HepG2 (cell line): ENCODE measurements around the gene NT5C. TPM values are rescaled to one million over a fixed set of nuclear protein-coding genes. Genes with fewer than 3 reads are reported as not detected.

Source experiments
- FOSL2 ChIP-seq: sonication (generic); formaldehyde crosslinking; IDR thresholded peaks from 2 replicates; pipeline ENCODE4 v1.4.0; 2020; ENCODE audit warnings: missing genetic modification reagents
- GABPA ChIP-seq, 2 experiments: IDR thresholded peaks; 2 replicates each; pipeline ENCODE4 v1.6.1; 2011 to 2016; ENCODE audit warnings: low read depth in 2 of 2, low read length in 1 of 2, missing biosample characterization in 1 of 2, missing genetic modification characterization in 1 of 2
- GATA4 ChIP-seq: sonication (generic); IDR thresholded peaks from 2 replicates; pipeline ENCODE4 v1.6.1; 2016; ENCODE audit warnings: antibody characterized with exemption, low read depth, borderline replicate concordance
- HNRNPUL1 ChIP-seq: fragments of 200-400 bp; formaldehyde crosslinking; IDR thresholded peaks from 2 replicates; pipeline ENCODE4 v1.6.1; 2017; ENCODE audit warnings: low read depth, mild to moderate bottlenecking, low read length, moderate library complexity
- LCORL ChIP-seq, 2 experiments: fragments of 450-650 bp in 1 of 2; sonication (generic) in 1 of 2; formaldehyde crosslinking in 1 of 2; IDR thresholded peaks; 2 replicates each; pipeline versions ENCODE4 v1.5.0 to v1.6.1; 2017 to 2020; ENCODE audit warnings: antibody characterized with exemption in 1 of 2, missing genetic modification reagents in 1 of 2
- NKX3-1 ChIP-seq: sonication (generic); formaldehyde crosslinking; IDR thresholded peaks from 2 replicates; pipeline ENCODE4 v1.5.0; 2020; ENCODE audit warnings: missing genetic modification reagents
- POGZ ChIP-seq: sonication (generic); formaldehyde crosslinking; IDR thresholded peaks from 2 replicates; pipeline ENCODE4 v1.4.0; 2020; ENCODE audit warnings: mild to moderate bottlenecking, missing genetic modification reagents
- SMC3 ChIP-seq: IDR thresholded peaks from 2 replicates; pipeline ENCODE4 v1.6.1; 2011; ENCODE audit warnings: low read length, improper control_type of control experiment
- ZBTB8A ChIP-seq: sonication (generic); formaldehyde crosslinking; IDR thresholded peaks from 2 replicates; pipeline ENCODE4 v1.4.0; 2020; ENCODE audit warnings: mild to moderate bottlenecking, low read depth, missing genetic modification reagents, borderline replicate concordance
- ZNF232 ChIP-seq: sonication (generic); formaldehyde crosslinking; IDR thresholded peaks from 2 replicates; pipeline ENCODE4 v1.4.0; 2020; ENCODE audit warnings: missing genetic modification reagents, borderline replicate concordance
- ZNF317 ChIP-seq: sonication (generic); formaldehyde crosslinking; IDR thresholded peaks from 2 replicates; pipeline ENCODE4 v1.5.0; 2020; ENCODE audit warnings: mild to moderate bottlenecking, missing genetic modification reagents
- ZNF331 ChIP-seq: sonication (generic); formaldehyde crosslinking; IDR thresholded peaks from 2 replicates; pipeline ENCODE4 v1.4.0; 2020; ENCODE audit warnings: missing genetic modification reagents
- ZNF451 ChIP-seq: sonication (generic); formaldehyde crosslinking; IDR thresholded peaks from 2 replicates; pipeline ENCODE4 v1.5.0; 2020; ENCODE audit warnings: mild to moderate bottlenecking, missing genetic modification reagents
- ZNF569 ChIP-seq: sonication (generic); formaldehyde crosslinking; IDR thresholded peaks from 2 replicates; pipeline ENCODE4 v1.5.0; 2020; ENCODE audit warnings: mild to moderate bottlenecking, missing genetic modification reagents, moderate library complexity, borderline replicate concordance
- ZNF768 ChIP-seq: sonication (generic); formaldehyde crosslinking; IDR thresholded peaks from 2 replicates; pipeline ENCODE4 v1.4.0; 2020; ENCODE audit warnings: missing genetic modification reagents
- ZNF772 ChIP-seq: sonication (generic); formaldehyde crosslinking; IDR thresholded peaks from 2 replicates; pipeline ENCODE4 v1.5.0; 2020; ENCODE audit warnings: mild to moderate bottlenecking, missing genetic modification reagents
- ZNF780A ChIP-seq: sonication (generic); formaldehyde crosslinking; IDR thresholded peaks from 2 replicates; pipeline ENCODE4 v1.8.0; 2022; ENCODE audit warnings: mild to moderate bottlenecking, missing genetic modification reagents, moderate library complexity
- polyA plus RNA-seq, 8 experiments: library from polyadenylated mRNA; depleted of rRNA in 3 of 8; stranded (reverse) in 7 of 8; unstranded in 1 of 8; fragments of >200 nt; fragmentation: Illumina TruSeq in 4 of 8; extraction: Trizol in 4 of 8; gene quantifications; 2 replicates each; pipeline versions ENCODE4 v1.2.1 to v1.2.3, GENCODE V29; 2011 to 2016; ENCODE audit warnings: low read depth in 4 of 8, missing spikeins in 1 of 8, mixed read lengths in 1 of 8; ENCODE audit not compliant: insufficient read depth in 1 of 8
- total RNA-seq, 5 experiments: library from RNA; depleted of rRNA; stranded (reverse); fragments of >200 nt; fragmentation: Illumina TruSeq; extraction: Trizol; gene quantifications; 2 replicates each; pipeline ENCODE4 v1.2.3, GENCODE V29; 2016; ENCODE audit warnings: low read depth in 1 of 5
- TF ChIP-seq, protein P1 (sequence below): sonication (generic); formaldehyde crosslinking; IDR thresholded peaks from 2 replicates; pipeline ENCODE4 v1.5.1; 2020; ENCODE audit warnings: mild to moderate bottlenecking, moderate library complexity, missing genetic modification reagents
- TF ChIP-seq, protein P2 (sequence below): sonication (generic); formaldehyde crosslinking; IDR thresholded peaks from 2 replicates; pipeline ENCODE4 v1.4.0; 2020; ENCODE audit warnings: missing genetic modification reagents, borderline replicate concordance
- TF ChIP-seq, protein P3 (sequence below): sonication (generic); formaldehyde crosslinking; conservative IDR thresholded peaks from 2 replicates; pipeline ENCODE4 v1.8.1; 2023; ENCODE audit warnings: missing genetic modification reagents
- TF ChIP-seq, protein P4 (sequence below): sonication (generic); formaldehyde crosslinking; IDR thresholded peaks from 2 replicates; pipeline ENCODE4 v1.8.1; 2023; ENCODE audit warnings: mild to moderate bottlenecking, inconsistent platforms, moderate library complexity, missing genetic modification reagents, borderline replicate concordance

Gene NT5C
- total and polyA plus RNA-seq, 2 of the 13 experiments (the other 11 are each of a cell fraction or from before 2014, with no cell fraction given) = 42.8 to 48.6 TPM

DNA sequence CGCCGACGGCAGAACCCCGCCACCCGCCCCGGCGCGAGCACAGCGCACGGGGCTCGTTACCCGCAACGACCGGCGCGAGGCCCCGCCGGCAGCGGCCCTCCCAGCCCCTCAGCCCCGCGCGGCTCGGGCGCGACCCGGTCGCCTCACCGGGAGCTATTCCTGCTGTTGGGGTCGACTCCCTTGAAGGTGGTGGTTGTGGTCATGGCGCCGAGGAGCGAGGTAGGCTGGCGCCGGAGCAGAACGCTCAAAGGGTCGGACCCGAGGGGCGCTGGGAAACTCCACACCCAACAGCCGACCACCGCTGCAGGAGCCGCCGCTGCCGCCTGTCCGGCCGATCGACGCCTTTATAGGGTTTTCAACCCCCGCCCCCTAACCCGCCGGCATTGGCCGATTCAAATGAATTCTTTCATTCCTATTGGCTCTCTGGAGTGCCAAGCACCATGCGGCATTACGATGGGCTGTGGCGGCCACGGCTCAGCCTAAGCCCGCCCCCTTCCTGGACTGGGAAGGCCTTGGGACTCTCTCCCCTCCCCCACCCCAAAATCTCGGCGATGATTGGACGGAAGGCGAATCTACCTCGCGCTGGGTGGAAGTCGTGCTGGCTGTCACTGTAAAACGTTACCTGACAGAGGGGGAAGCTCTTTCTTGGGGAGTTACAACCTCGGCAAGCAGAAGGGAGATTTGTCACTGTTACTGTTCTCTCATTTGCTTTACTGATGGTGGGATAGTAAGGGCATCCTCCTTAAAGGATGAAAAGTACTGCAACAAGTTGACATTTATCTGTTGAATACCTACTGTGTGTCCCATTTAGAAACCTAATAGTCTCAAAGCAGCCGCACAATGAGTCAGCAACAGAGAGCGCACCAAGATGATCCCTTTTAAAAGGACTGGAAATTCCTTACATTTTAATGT lies 22.9 kb upstream of the NT5C start, which contains the start of gene JPT1 (continued):
- TF ChIP-seq, protein P1, sequence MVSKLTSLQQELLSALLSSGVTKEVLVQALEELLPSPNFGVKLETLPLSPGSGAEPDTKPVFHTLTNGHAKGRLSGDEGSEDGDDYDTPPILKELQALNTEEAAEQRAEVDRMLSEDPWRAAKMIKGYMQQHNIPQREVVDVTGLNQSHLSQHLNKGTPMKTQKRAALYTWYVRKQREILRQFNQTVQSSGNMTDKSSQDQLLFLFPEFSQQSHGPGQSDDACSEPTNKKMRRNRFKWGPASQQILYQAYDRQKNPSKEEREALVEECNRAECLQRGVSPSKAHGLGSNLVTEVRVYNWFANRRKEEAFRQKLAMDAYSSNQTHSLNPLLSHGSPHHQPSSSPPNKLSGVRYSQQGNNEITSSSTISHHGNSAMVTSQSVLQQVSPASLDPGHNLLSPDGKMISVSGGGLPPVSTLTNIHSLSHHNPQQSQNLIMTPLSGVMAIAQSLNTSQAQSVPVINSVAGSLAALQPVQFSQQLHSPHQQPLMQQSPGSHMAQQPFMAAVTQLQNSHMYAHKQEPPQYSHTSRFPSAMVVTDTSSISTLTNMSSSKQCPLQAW = peak; percentile 72; the same call in 1 of the 2 replicates
- TF ChIP-seq POGZ (CRISPR knock-in tag) (peak; percentile 96), GATA4 (peak; percentile 94), ZNF451 (CRISPR knock-in tag) (peak; percentile 96), SMC3 (no peak), ZNF768 (CRISPR knock-in tag) (peak; percentile 76), ZNF232 (CRISPR knock-in tag) (peak; percentile 47; the same call in 1 of the 2 replicates), NKX3-1 (CRISPR knock-in tag) (peak; percentile 47; the same call in 1 of the 2 replicates), FOSL2 (peak; percentile 51), ZNF331 (no peak; the same call in 1 of the 2 replicates), ZBTB8A (CRISPR knock-in tag) (no peak), ZNF772 (CRISPR knock-in tag) (peak; percentile 44; the same call in 1 of the 2 replicates), HNRNPUL1 (0 out of 2 replicates have a peak, but pooled peaks have one; percentile 18), ZNF569 (no peak), GABPA (IDR thresholded peaks at IDR 0.05; ENCODE audit: low read depth, low read length) (peak; percentile 36; the same call in 1 of the 2 replicates), GABPA (CRISPR knock-in tag; IDR thresholded peaks at IDR 0.05; ENCODE audit: low read depth) (peak; percentile 51), ZNF317 (CRISPR knock-in tag) (peak; percentile 84), ZNF780A (CRISPR knock-in tag) (0 out of 2 replicates have a peak, but pooled peaks have one; percentile 20), LCORL (IDR thresholded peaks at IDR 0.05) (no peak), LCORL (CRISPR knock-in tag; IDR thresholded peaks at IDR 0.05) (peak; percentile 78)
- TF ChIP-seq, protein P2, sequence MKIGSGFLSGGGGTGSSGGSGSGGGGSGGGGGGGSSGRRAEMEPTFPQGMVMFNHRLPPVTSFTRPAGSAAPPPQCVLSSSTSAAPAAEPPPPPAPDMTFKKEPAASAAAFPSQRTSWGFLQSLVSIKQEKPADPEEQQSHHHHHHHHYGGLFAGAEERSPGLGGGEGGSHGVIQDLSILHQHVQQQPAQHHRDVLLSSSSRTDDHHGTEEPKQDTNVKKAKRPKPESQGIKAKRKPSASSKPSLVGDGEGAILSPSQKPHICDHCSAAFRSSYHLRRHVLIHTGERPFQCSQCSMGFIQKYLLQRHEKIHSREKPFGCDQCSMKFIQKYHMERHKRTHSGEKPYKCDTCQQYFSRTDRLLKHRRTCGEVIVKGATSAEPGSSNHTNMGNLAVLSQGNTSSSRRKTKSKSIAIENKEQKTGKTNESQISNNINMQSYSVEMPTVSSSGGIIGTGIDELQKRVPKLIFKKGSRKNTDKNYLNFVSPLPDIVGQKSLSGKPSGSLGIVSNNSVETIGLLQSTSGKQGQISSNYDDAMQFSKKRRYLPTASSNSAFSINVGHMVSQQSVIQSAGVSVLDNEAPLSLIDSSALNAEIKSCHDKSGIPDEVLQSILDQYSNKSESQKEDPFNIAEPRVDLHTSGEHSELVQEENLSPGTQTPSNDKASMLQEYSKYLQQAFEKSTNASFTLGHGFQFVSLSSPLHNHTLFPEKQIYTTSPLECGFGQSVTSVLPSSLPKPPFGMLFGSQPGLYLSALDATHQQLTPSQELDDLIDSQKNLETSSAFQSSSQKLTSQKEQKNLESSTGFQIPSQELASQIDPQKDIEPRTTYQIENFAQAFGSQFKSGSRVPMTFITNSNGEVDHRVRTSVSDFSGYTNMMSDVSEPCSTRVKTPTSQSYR (CRISPR knock-in tag) = peak; percentile 100
- TF ChIP-seq, protein P3, sequence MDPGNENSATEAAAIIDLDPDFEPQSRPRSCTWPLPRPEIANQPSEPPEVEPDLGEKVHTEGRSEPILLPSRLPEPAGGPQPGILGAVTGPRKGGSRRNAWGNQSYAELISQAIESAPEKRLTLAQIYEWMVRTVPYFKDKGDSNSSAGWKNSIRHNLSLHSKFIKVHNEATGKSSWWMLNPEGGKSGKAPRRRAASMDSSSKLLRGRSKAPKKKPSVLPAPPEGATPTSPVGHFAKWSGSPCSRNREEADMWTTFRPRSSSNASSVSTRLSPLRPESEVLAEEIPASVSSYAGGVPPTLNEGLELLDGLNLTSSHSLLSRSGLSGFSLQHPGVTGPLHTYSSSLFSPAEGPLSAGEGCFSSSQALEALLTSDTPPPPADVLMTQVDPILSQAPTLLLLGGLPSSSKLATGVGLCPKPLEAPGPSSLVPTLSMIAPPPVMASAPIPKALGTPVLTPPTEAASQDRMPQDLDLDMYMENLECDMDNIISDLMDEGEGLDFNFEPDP (CRISPR knock-in tag) = no peak
- TF ChIP-seq, protein P4, sequence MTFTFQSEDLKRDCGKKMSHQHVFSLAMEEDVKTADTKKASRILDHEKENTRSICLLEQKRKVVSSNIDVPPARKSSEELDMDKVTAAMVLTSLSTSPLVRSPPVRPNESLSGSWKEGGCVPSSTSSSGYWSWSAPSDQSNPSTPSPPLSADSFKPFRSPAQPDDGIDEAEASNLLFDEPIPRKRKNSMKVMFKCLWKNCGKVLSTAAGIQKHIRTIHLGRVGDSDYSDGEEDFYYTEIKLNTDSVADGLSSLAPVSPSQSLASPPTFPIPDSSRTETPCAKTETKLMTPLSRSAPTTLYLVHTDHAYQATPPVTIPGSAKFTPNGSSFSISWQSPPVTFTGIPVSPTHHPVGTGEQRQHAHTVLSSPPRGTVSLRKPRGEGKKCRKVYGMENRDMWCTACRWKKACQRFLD (CRISPR knock-in tag) = peak; percentile 87
